K562 (cell line): ENCODE results near the gene FAAP24. TPM values are rescaled to one million over a fixed set of nuclear protein-coding genes. Genes with fewer than 3 reads are reported as not detected.

Experiments used
- CEBPB ChIP-seq: fragments of 450-650 bp; IDR thresholded peaks from 2 replicates; pipeline ENCODE4 v1.6.1; 2016; ENCODE audit warnings: missing genetic modification characterization, missing compliant biosample characterization
- CTCF ChIP-seq, 3 experiments: IDR thresholded peaks in 2 of 3; conservative IDR thresholded peaks in 1 of 3; 2 replicates each; pipeline ENCODE4 v1.5.1; 2011 to 2012; ENCODE audit warnings: low read length in 3 of 3, mild to moderate bottlenecking in 3 of 3, control low read depth in 2 of 3, improper control_type of control experiment in 1 of 3, inconsistent platforms in 1 of 3, low read depth in 1 of 3, mixed read lengths in 1 of 3, moderate library complexity in 1 of 3; ENCODE audit not compliant: insufficient read depth in 2 of 3
- KLF10 ChIP-seq: fragments of 250-450 bp; sonication (Bioruptor Pico); IDR thresholded peaks from 2 replicates; pipeline ENCODE4 v1.6.1; 2021; ENCODE audit warnings: matching md5 sums
- MGA ChIP-seq: fragments of 450-650 bp; IDR thresholded peaks from 2 replicates; pipeline ENCODE4 v1.6.1; 2016; ENCODE audit warnings: mild to moderate bottlenecking, moderate library complexity
- STAT6 ChIP-seq: sonication (generic); formaldehyde crosslinking; IDR thresholded peaks from 2 replicates; pipeline ENCODE4 v1.8.1; 2023; ENCODE audit warnings: mild to moderate bottlenecking, missing genetic modification reagents
- TFE3 ChIP-seq: fragments of 450-650 bp; formaldehyde crosslinking; IDR thresholded peaks from 2 replicates; pipeline ENCODE4 v1.4.0; 2020; ENCODE audit warnings: mild to moderate bottlenecking, mixed read lengths
- ZFP1 ChIP-seq: fragments of 450-650 bp; formaldehyde crosslinking; IDR thresholded peaks from 2 replicates; pipeline ENCODE4 v1.4.0; 2020; ENCODE audit warnings: mild to moderate bottlenecking, mixed read lengths
- ZNF41 ChIP-seq: fragments of 250-450 bp; sonication (Bioruptor Pico); conservative IDR thresholded peaks from 2 replicates; pipeline ENCODE4 v1.4.0; 2020; ENCODE audit warnings: mild to moderate bottlenecking
- ZNF780A ChIP-seq: fragments of 250-450 bp; sonication (Bioruptor Pico); IDR thresholded peaks from 2 replicates; pipeline ENCODE4 v1.5.0; 2021; ENCODE audit warnings: mild to moderate bottlenecking
- polyA plus RNA-seq, 8 experiments: library from polyadenylated mRNA; depleted of rRNA in 4 of 8; stranded (reverse) in 5 of 8; unstranded in 3 of 8; fragments of >200 nt; fragmentation: Nextera tagmentation in 2 of 8; fragmentation: Illumina TruSeq in 1 of 8; extraction: Ambion mirVana in 2 of 8; extraction: Trizol in 1 of 8; gene quantifications; 2 replicates each; pipeline versions ENCODE4 v1.2.1 to v1.2.3, GENCODE V29; 2011 to 2014; ENCODE audit warnings: inconsistent platforms in 1 of 8, missing spikeins in 1 of 8
- total RNA-seq, 7 experiments: library from RNA; depleted of rRNA in 6 of 7; stranded (reverse); fragments of >200 nt in 6 of 7; fragmentation: Illumina TruSeq in 2 of 7; extraction: Trizol in 2 of 7; gene quantifications; 2 replicates each; pipeline versions ENCODE4 v1.2.1 to v1.2.3, GENCODE V29; 2011 to 2021; ENCODE audit warnings: low replicate concordance in 1 of 7

The FAAP24 gene
- total and polyA plus RNA-seq, 9 of the 15 experiments (the other 6 are each of a cell fraction or from before 2014, with no cell fraction given), result 4.6 to 21.6 (median 8.2) TPM

GRCh38 chr19:32976223-32976805, 4.3 kb downstream of the FAAP24 start (continued):
- TF ChIP-seq STAT6 (CRISPR knock-in tag), result no peak
- TF ChIP-seq KLF10, result no peak
- no peak for TF ChIP-seq CEBPB (tag)
- TF ChIP-seq ZFP1 (CRISPR knock-in tag), result no peak
- no peak for TF ChIP-seq ZNF780A (CRISPR knock-in tag)
- TF ChIP-seq TFE3 (CRISPR knock-in tag), result no peak
- TF ChIP-seq CTCF (IDR thresholded peaks at IDR 0.05 in 2 of 3, conservative IDR thresholded peaks at IDR 0.05 in 1 of 3; ENCODE audit: insufficient read depth in 2 of 3, low read depth in 1 of 3, low read length in 3 of 3), result peak; percentile 77 to 90 (median 86)
- no peak for TF ChIP-seq ZNF41 (CRISPR knock-in tag)
- no peak for TF ChIP-seq MGA
